ENCODE data around the gene UBE2K.
"Not testable (repeated sequence)": the region's sequence is repeated elsewhere in the genome, so short reads cannot be mapped to it uniquely, and the experiment has no call there.

The UBE2K gene

GRCh38 chr4:39649639-39650265 lies 48.2 kb upstream of the UBE2K start:
- Histone ChIP-seq H3K4me3 (ENCODE audit: insufficient read depth, low read length, poor library complexity, severe bottlenecking) (no peak overlapping the region), H3K9me2 (replicated peaks; ENCODE audit: insufficient read depth, low read length) (no peaks in the 10 kb centered on the region), H3K27ac (ENCODE audit: low read depth, low read length) (no peak overlapping the region), H3K27me3 (ENCODE audit: low read length) (no peaks in the 10 kb centered on the region), H3K9ac (ENCODE audit: low read length) (no peak overlapping the region), H3F3A (ENCODE audit: insufficient read depth) (no peaks in the 10 kb centered on the region), H3K79me2 (ENCODE audit: insufficient read depth, low read length) (no peaks in the 10 kb centered on the region), H3K4me2 (ENCODE audit: low read depth, low read length, poor library complexity, severe bottlenecking) (no peak overlapping the region), H3K9me3 (ENCODE audit: insufficient read depth, low read length) (no peaks in the 10 kb centered on the region), H2AFZ (ENCODE audit: low read depth, low read length, severe bottlenecking) (no peak overlapping the region), H4K20me1 (ENCODE audit: low read depth, low read length) (no peaks in the 10 kb centered on the region), H3K36me3 (ENCODE audit: low read length) (no peaks in the 10 kb centered on the region)
- TF ChIP-seq CTCF (IDR thresholded peaks at IDR 0.05; ENCODE audit: insufficient read depth, low read length, poor library complexity, severe bottlenecking) (no peak), EZH2phosphoT487 (conservative IDR thresholded peaks at IDR 0.05; ENCODE audit: low read length) (no peak)

- not testable (repeated sequence) for H3K9me3 ChIP-seq (ENCODE audit: insufficient read depth, low read length); H3K79me2 ChIP-seq (ENCODE audit: insufficient read depth, low read length); H3F3A ChIP-seq (ENCODE audit: insufficient read depth); H3K9ac ChIP-seq (ENCODE audit: low read length); H2AFZ ChIP-seq (ENCODE audit: low read depth, low read length, severe bottlenecking); H3K27ac ChIP-seq (ENCODE audit: low read depth, low read length); H3K9me2 ChIP-seq (replicated peaks; ENCODE audit: insufficient read depth, low read length); H4K20me1 ChIP-seq (ENCODE audit: low read depth, low read length); H3K4me3 ChIP-seq (ENCODE audit: insufficient read depth, low read length, poor library complexity, severe bottlenecking); H3K4me2 ChIP-seq (ENCODE audit: low read depth, low read length, poor library complexity, severe bottlenecking); H3K36me3 ChIP-seq (ENCODE audit: low read length); H3K27me3 ChIP-seq (ENCODE audit: low read length)
Observed at GRCh38 chr4:39651586-39651985, 46.4 kb upstream of the UBE2K start.

GRCh38 chr4:39655211-39655610 lies 42.7 kb upstream of the UBE2K start:
- TF ChIP-seq EZH2phosphoT487 (conservative IDR thresholded peaks at IDR 0.05; ENCODE audit: low read length) (no peak), CTCF (IDR thresholded peaks at IDR 0.05; ENCODE audit: insufficient read depth, low read length, poor library complexity, severe bottlenecking) (no peak)
- Histone ChIP-seq H3F3A (ENCODE audit: insufficient read depth) (no peaks in the 10 kb centered on the region), H3K9me3 (ENCODE audit: insufficient read depth, low read length) (no peaks in the 10 kb centered on the region), H3K4me2 (ENCODE audit: low read depth, low read length, poor library complexity, severe bottlenecking) (no peak overlapping the region), H3K27me3 (ENCODE audit: low read length) (no peaks in the 10 kb centered on the region), H4K20me1 (ENCODE audit: low read depth, low read length) (no peaks in the 10 kb centered on the region), H2AFZ (ENCODE audit: low read depth, low read length, severe bottlenecking) (no peak overlapping the region), H3K4me3 (ENCODE audit: insufficient read depth, low read length, poor library complexity, severe bottlenecking) (no peak overlapping the region), H3K79me2 (ENCODE audit: insufficient read depth, low read length) (no peaks in the 10 kb centered on the region), H3K9ac (ENCODE audit: low read length) (no peak overlapping the region), H3K9me2 (replicated peaks; ENCODE audit: insufficient read depth, low read length) (no peaks in the 10 kb centered on the region), H3K36me3 (ENCODE audit: low read length) (no peaks in the 10 kb centered on the region), H3K27ac (ENCODE audit: low read depth, low read length) (no peak overlapping the region)

- H3K27me3 ChIP-seq (ENCODE audit: low read length), result no peaks in the 10 kb centered on the region
- H4K20me1 ChIP-seq (ENCODE audit: low read depth, low read length), result no peaks in the 10 kb centered on the region
- no peak overlapping the region for H3K4me2 ChIP-seq (ENCODE audit: low read depth, low read length, poor library complexity, severe bottlenecking)
- no peaks in the 10 kb centered on the region for H3K36me3 ChIP-seq (ENCODE audit: low read length)
- no peaks in the 10 kb centered on the region for H3K9me2 ChIP-seq (replicated peaks; ENCODE audit: insufficient read depth, low read length)
- no peak overlapping the region for H3K27ac ChIP-seq (ENCODE audit: low read depth, low read length)
- H2AFZ ChIP-seq (ENCODE audit: low read depth, low read length, severe bottlenecking), result no peak overlapping the region
- TF ChIP-seq CTCF (IDR thresholded peaks at IDR 0.05; ENCODE audit: insufficient read depth, low read length, poor library complexity, severe bottlenecking) (no peak), EZH2phosphoT487 (conservative IDR thresholded peaks at IDR 0.05; ENCODE audit: low read length) (no peak)
- H3K4me3 ChIP-seq (ENCODE audit: insufficient read depth, low read length, poor library complexity, severe bottlenecking), result no peak overlapping the region
- no peaks in the 10 kb centered on the region for H3K79me2 ChIP-seq (ENCODE audit: insufficient read depth, low read length)
- no peaks in the 10 kb centered on the region for H3F3A ChIP-seq (ENCODE audit: insufficient read depth)
- H3K9me3 ChIP-seq (ENCODE audit: insufficient read depth, low read length), result no peaks in the 10 kb centered on the region
- no peak overlapping the region for H3K9ac ChIP-seq (ENCODE audit: low read length)
Observed at GRCh38 chr4:39655876-39656275, 42.1 kb upstream of the UBE2K start.

GRCh38 chr4:39656638-39657037 lies 41.3 kb upstream of the UBE2K start:
- H3K27ac ChIP-seq (ENCODE audit: low read depth, low read length); H3K27me3 ChIP-seq (ENCODE audit: low read length): not testable (repeated sequence)

More at GRCh38 chr4:39656638-39657037, 41.3 kb upstream of the UBE2K start:
- not testable (repeated sequence) for H3K4me3 ChIP-seq (ENCODE audit: insufficient read depth, low read length, poor library complexity, severe bottlenecking); H3K9me2 ChIP-seq (replicated peaks; ENCODE audit: insufficient read depth, low read length); H2AFZ ChIP-seq (ENCODE audit: low read depth, low read length, severe bottlenecking); H3K36me3 ChIP-seq (ENCODE audit: low read length); H4K20me1 ChIP-seq (ENCODE audit: low read depth, low read length); H3F3A ChIP-seq (ENCODE audit: insufficient read depth); H3K4me2 ChIP-seq (ENCODE audit: low read depth, low read length, poor library complexity, severe bottlenecking); H3K9me3 ChIP-seq (ENCODE audit: insufficient read depth, low read length); H3K79me2 ChIP-seq (ENCODE audit: insufficient read depth, low read length); H3K9ac ChIP-seq (ENCODE audit: low read length)

Data from SU-DHL-6 (cell line).